Measurements from ENCODE around the gene PGM2.

PGM2 gene

GRCh38 chr4:37895271-37895670 is 68.8 kb downstream of the PGM2 start:
- FAIRE-seq, result no peak

GRCh38 chr4:37896206-37896860 is 69.8 kb downstream of the PGM2 start:
- no peak for DNase-seq (ENCODE audit: insufficient read length, low spot score)
- no peak for FAIRE-seq

More at GRCh38 chr4:37895271-37895670, 68.8 kb downstream of the PGM2 start:
- no peak for DNase-seq (ENCODE audit: insufficient read length, low spot score)

- no peak for FAIRE-seq
- no peak for DNase-seq (ENCODE audit: insufficient read length, low spot score)
These were observed 75.7 kb downstream of the PGM2 start for GRCh38 chr4:37902212-37902611.

- DNase-seq (ENCODE audit: insufficient read length, low spot score) (no peak), FAIRE-seq (no peak)
These were observed 76.5 kb downstream of the PGM2 start for GRCh38 chr4:37902738-37903693.

- FAIRE-seq, result no peak
- DNase-seq (ENCODE audit: insufficient read length, low spot score), result no peak
These were observed 77.4 kb downstream of the PGM2 start for GRCh38 chr4:37903901-37904300.

- FAIRE-seq, result no peak
- DNase-seq (ENCODE audit: insufficient read length, low spot score), result no peak
These were observed 78.3 kb downstream of the PGM2 start for GRCh38 chr4:37904824-37905223.

- DNase-seq (ENCODE audit: insufficient read length, low spot score) (no peak), FAIRE-seq (no peak)
These were observed 79.2 kb downstream of the PGM2 start for GRCh38 chr4:37905533-37906169.

- no peak for FAIRE-seq
These were observed 82.2 kb downstream of the PGM2 start for GRCh38 chr4:37908488-37909331.

GRCh38 chr4:37909332-37910090 is 83.0 kb downstream of the PGM2 start:
- no peak for FAIRE-seq

More at GRCh38 chr4:37908488-37909331, 82.2 kb downstream of the PGM2 start:
- no peak for DNase-seq (ENCODE audit: insufficient read length, low spot score)

GRCh38 chr4:37910091-37910486 is 83.6 kb downstream of the PGM2 start:
- FAIRE-seq (no peak), DNase-seq (ENCODE audit: insufficient read length, low spot score) (no peak)

More at GRCh38 chr4:37909332-37910090, 83.0 kb downstream of the PGM2 start:
- no peak for DNase-seq (ENCODE audit: insufficient read length, low spot score)

Data from HTR-8/SVneo (cell line).